A172 (cell line): Measurements from ENCODE around the gene PRUNE2. TPM values are rescaled to one million over a fixed set of nuclear protein-coding genes. Genes with fewer than 3 reads are reported as not detected.

ENCODE experiments used
- DNase-seq: peaks from one replicate; pipeline ENCODE4 v3.0.0-alpha.2; 2015; ENCODE audit warnings: low spot score
- total RNA-seq: library from RNA; depleted of rRNA; stranded (reverse); fragments of >200 nt; shearing (Covaris generic); gene quantifications from 2 replicates; pipeline ENCODE4 v1.2.3, GENCODE V29; 2014

Gene PRUNE2
- total RNA-seq, 1 experiment from 2014 or later = 9.3 TPM

GRCh38 chr9:76662476-76663281, 243.2 kb downstream of the PRUNE2 start:
- peak; percentile 49 for DNase-seq

GRCh38 chr9:76658510-76659231, 247.2 kb downstream of the PRUNE2 start:
- DNase-seq = peak; percentile 63

- DNase-seq = no peak
These were observed 248.6 kb downstream of the PRUNE2 start for GRCh38 chr9:76657265-76657664.

- no peak for DNase-seq
These were observed 249.9 kb downstream of the PRUNE2 start for GRCh38 chr9:76655971-76656370.

GRCh38 chr9:76655121-76655541, 250.8 kb downstream of the PRUNE2 start:
- peak; percentile 47 for DNase-seq

- DNase-seq = peak; percentile 80
These were observed 251.3 kb downstream of the PRUNE2 start for GRCh38 chr9:76654575-76654974.

GRCh38 chr9:76654051-76654461, 251.9 kb downstream of the PRUNE2 start:
- DNase-seq = no peak

- no peak for DNase-seq
These were observed 253.0 kb downstream of the PRUNE2 start for GRCh38 chr9:76652894-76653293.

GRCh38 chr9:76651119-76651705, 254.7 kb downstream of the PRUNE2 start:
- DNase-seq = no peak

GRCh38 chr9:76650692-76651091, 255.2 kb downstream of the PRUNE2 start:
- DNase-seq = no peak

GRCh38 chr9:76649894-76650293, 256.0 kb downstream of the PRUNE2 start:
- no peak for DNase-seq

- DNase-seq = no peak
These were observed 259.7 kb downstream of the PRUNE2 start for GRCh38 chr9:76646249-76646648.

- DNase-seq = no peak
These were observed 261.2 kb downstream of the PRUNE2 start for GRCh38 chr9:76644647-76645250.

- DNase-seq = no peak
These were observed 261.7 kb downstream of the PRUNE2 start for GRCh38 chr9:76644171-76644570.

GRCh38 chr9:76643399-76644117, 262.4 kb downstream of the PRUNE2 start:
- DNase-seq = no peak

- DNase-seq = no peak
These were observed 263.2 kb downstream of the PRUNE2 start for GRCh38 chr9:76642701-76643209.

GRCh38 chr9:76642074-76642473, 263.8 kb downstream of the PRUNE2 start:
- DNase-seq = no peak

GRCh38 chr9:76638001-76638400, 267.9 kb downstream of the PRUNE2 start:
- no peak for DNase-seq

GRCh38 chr9:76637416-76637815, 268.5 kb downstream of the PRUNE2 start:
- DNase-seq = no peak

- peak; percentile 85 for DNase-seq
These were observed 271.4 kb downstream of the PRUNE2 start for GRCh38 chr9:76634356-76635054.

GRCh38 chr9:76630916-76631315, 275.0 kb downstream of the PRUNE2 start:
- no peak for DNase-seq
